Measurements from ENCODE around the gene ZNF454.

Gene ZNF454

DNA sequence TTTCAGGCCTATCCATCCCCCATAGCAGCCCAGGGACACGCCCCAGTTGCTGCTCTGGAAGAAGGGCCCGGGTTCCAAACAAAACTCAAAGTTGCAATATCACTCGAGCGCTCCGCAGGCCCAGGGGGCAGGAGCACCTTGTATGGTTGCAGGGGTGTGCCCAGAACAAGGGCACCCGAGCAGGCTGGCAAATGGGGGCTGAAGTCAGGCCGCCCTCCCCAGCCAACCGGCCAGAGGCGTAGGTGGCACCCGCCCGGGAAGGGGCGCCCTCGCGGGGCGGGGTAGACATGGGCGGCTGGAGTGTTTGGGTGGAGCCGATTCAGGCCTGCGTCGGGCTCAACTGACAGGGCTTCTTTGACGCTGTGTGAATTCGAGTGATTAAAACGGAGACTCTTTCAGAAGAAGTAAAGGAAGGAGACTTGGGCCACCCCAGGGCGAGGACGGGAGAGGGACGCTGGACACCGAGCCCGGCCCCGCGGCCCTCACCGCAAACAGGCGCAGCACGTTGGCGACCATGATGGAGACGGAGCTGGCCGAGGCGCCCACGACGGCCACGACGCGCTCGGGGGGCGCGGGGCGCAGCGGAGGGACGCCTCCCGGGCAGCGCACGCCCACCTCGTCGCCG lies 53.1 kb downstream of the ZNF454 start:
- Histone ChIP-seq H3K27ac (ENCODE audit: insufficient read depth in 1 of 2, low read depth in 1 of 2, low read length in 2 of 2, poor library complexity in 1 of 2, severe bottlenecking in 2 of 2) (no peak overlapping the region), H3K27me3 (replicated peaks in 2 of 5; ENCODE audit: control insufficient read depth in 4 of 5, insufficient read depth in 5 of 5, low read length in 4 of 5) (peaks cover 0 to 57% (median 11%) of the 10 kb centered on the region in 5 experiments), H3K4me3 (ENCODE audit: control insufficient read depth in 1 of 7, extremely low read depth in 1 of 7, insufficient read depth in 4 of 7, low read depth in 2 of 7, low read length in 6 of 7) (peak overlapping the region in 4 of 7 experiments; percentile 2 to 55 (median 39)), H3K36me3 (ENCODE audit: control insufficient read depth in 4 of 4, insufficient read depth in 4 of 4, low read length in 3 of 4) (no peaks in the 10 kb centered on the region), H3K9me3 (ENCODE audit: control extremely low read depth in 1 of 5, control insufficient read depth in 4 of 5, insufficient read depth in 2 of 5, low read depth in 1 of 5, low read length in 4 of 5) (peaks cover 0 to 45% (median 18%) of the 10 kb centered on the region in 5 experiments), H3K4me1 (ENCODE audit: control extremely low read depth in 1 of 4, control insufficient read depth in 4 of 4, insufficient read depth in 4 of 4, low read length in 3 of 4) (peaks cover 0 to 26% (median 12%) of the 10 kb centered on the region in 4 experiments)
- CTCF ChIA-PET, result no interaction called here
- 34% methylated on average over 39 of the region's 53 CpGs for WGBS (ENCODE audit: insufficient coverage)
- no peak for DNase-seq
- POLR2A ChIA-PET, result no interaction called here

DNA sequence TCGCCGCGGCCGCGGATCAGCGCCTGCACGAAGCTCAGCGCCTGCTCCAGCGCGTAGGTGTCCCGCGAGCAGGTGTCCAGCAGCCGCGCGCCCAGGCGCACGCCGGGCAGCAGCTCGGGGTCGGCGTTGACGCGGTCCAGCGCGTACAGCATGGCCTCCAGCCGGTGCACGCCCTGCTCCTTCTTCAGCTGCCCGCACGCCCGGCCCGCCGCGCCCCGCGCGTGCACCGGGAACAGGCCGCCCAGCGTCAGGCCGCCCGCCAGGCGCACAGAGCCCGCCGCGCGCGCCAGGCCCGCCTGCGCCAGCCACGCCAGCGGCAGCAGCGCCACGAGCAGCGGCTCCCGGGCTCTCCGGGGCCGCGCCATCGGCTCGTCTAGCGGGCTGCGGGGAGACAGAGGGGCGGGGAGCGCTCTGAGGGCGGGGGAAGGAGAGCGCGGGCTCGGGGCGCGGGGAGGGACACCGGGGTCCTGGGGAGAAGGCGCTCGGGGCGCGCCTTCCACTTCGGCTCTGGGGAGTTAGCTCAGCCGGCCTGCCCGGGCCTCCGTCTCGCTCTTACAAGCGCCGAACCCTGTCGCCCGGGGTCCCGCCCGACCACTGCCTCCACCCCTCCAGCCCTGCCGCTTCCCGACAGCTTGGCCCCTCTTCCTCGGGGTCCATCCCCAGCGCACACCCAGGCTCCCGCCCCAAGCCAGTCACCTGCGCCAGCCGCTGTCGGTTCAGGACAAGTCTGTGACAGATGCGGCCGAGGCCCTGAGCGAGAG lies 53.8 kb downstream of the ZNF454 start, which contains the start of gene GRM6:
Gene GRM6, minus strand, starts transcription at position 741 of the 761 bp plus-strand sequence. Its CDS starts 376 bp downstream, at position 365.
- peaks cover 0 to 26% (median 12%) of the 10 kb centered on the region in 4 experiments for H3K4me1 ChIP-seq (ENCODE audit: control extremely low read depth in 1 of 4, control insufficient read depth in 4 of 4, insufficient read depth in 4 of 4, low read length in 3 of 4)
- H3K9me3 ChIP-seq (ENCODE audit: control extremely low read depth in 1 of 5, control insufficient read depth in 4 of 5, insufficient read depth in 2 of 5, low read depth in 1 of 5, low read length in 4 of 5), result peaks cover 0 to 39% (median 12%) of the 10 kb centered on the region in 5 experiments
- H3K27me3 ChIP-seq (replicated peaks in 2 of 5; ENCODE audit: control insufficient read depth in 4 of 5, insufficient read depth in 5 of 5, low read length in 4 of 5), result peaks cover 0 to 58% (median 11%) of the 10 kb centered on the region in 5 experiments
- 2% methylated on average over 89 of the region's 97 CpGs for WGBS (ENCODE audit: insufficient coverage)
- POLR2A ChIA-PET, result no interaction called here
- peak within 1 kb of the TSS in 5 of 7 experiments; percentile 2 to 55 (median 38) for H3K4me3 ChIP-seq (ENCODE audit: control insufficient read depth in 1 of 7, extremely low read depth in 1 of 7, insufficient read depth in 4 of 7, low read depth in 2 of 7, low read length in 6 of 7)
- peak in 2 of 3 donors; percentile 7 to 26 for DNase-seq
- no peak within 1 kb of the TSS for H3K27ac ChIP-seq (ENCODE audit: insufficient read depth in 1 of 2, low read depth in 1 of 2, low read length in 2 of 2, poor library complexity in 1 of 2, severe bottlenecking in 2 of 2)
- no peaks in the 10 kb centered on the region for H3K36me3 ChIP-seq (ENCODE audit: control insufficient read depth in 4 of 4, insufficient read depth in 4 of 4, low read length in 3 of 4)
- CTCF ChIA-PET, result no interaction called here

DNA sequence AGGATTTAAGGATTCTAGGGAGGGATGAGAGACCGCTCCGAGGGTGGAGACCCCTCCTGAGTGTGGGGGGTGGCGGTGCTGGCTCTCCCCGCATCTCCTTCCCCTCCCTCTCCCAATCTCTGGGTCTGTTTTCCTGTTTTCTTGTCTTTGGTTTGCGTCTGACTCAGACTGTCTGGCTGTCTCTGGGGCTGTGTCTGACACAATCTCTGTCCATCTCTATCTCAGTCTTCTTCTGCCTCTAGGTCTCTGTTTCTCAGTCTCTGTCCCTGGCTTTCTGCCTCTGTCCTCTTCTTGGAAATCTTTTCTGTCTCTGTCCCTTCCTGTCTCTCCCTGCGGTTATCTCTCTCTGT lies 54.3 kb downstream of the ZNF454 start:
- POLR2A ChIA-PET, result no interaction called here
- H3K4me3 ChIP-seq (ENCODE audit: control insufficient read depth in 1 of 7, extremely low read depth in 1 of 7, insufficient read depth in 4 of 7, low read depth in 2 of 7, low read length in 6 of 7), result peak overlapping the region in 3 of 7 experiments; percentile 25 to 48 (median 26)
- CTCF ChIA-PET, result no interaction called here
- H3K4me1 ChIP-seq (ENCODE audit: control extremely low read depth in 1 of 4, control insufficient read depth in 4 of 4, insufficient read depth in 4 of 4, low read length in 3 of 4), result peaks cover 0 to 26% (median 12%) of the 10 kb centered on the region in 4 experiments
- DNase-seq, result no peak
- peaks cover 0 to 58% (median 11%) of the 10 kb centered on the region in 5 experiments for H3K27me3 ChIP-seq (replicated peaks in 2 of 5; ENCODE audit: control insufficient read depth in 4 of 5, insufficient read depth in 5 of 5, low read length in 4 of 5)
- peaks cover 0 to 37% (median 9%) of the 10 kb centered on the region in 5 experiments for H3K9me3 ChIP-seq (ENCODE audit: control extremely low read depth in 1 of 5, control insufficient read depth in 4 of 5, insufficient read depth in 2 of 5, low read depth in 1 of 5, low read length in 4 of 5)
- WGBS (ENCODE audit: insufficient coverage), result 4% methylated on average over 4 of the region's 6 CpGs
- H3K36me3 ChIP-seq (ENCODE audit: control insufficient read depth in 4 of 4, insufficient read depth in 4 of 4, low read length in 3 of 4), result no peaks in the 10 kb centered on the region
- H3K27ac ChIP-seq (ENCODE audit: insufficient read depth in 1 of 2, low read depth in 1 of 2, low read length in 2 of 2, poor library complexity in 1 of 2, severe bottlenecking in 2 of 2), result no peak overlapping the region

DNA sequence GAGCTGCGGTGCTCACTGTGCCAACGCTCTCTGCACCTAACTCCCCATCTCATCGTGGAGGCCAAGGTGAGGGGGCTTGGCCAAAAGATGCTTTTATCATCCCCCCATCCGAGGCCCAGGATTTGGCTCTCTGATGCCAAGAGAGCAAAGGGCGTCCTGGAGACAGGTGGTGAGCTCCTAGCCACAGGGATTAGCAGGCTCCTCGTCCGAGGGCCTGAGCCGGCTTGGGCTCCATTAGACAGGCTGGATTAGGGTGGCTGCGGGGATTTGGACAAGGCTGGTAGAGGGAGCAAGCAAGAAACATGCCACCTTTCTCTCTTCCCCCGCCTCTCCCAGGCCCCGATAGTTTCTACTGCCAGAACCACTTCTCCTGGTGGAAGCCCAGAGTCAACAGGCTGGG lies 55.2 kb downstream of the ZNF454 start:
- DNase-seq, result no peak
- no peaks in the 10 kb centered on the region for H3K36me3 ChIP-seq (ENCODE audit: control insufficient read depth in 4 of 4, insufficient read depth in 4 of 4, low read length in 3 of 4)
- peaks cover 0 to 32% (median 7%) of the 10 kb centered on the region in 5 experiments for H3K9me3 ChIP-seq (ENCODE audit: control extremely low read depth in 1 of 5, control insufficient read depth in 4 of 5, insufficient read depth in 2 of 5, low read depth in 1 of 5, low read length in 4 of 5)
- CTCF ChIA-PET, result no interaction called here
- H3K27me3 ChIP-seq (replicated peaks in 2 of 5; ENCODE audit: control insufficient read depth in 4 of 5, insufficient read depth in 5 of 5, low read length in 4 of 5), result peaks cover 0 to 58% (median 11%) of the 10 kb centered on the region in 5 experiments
- no peak overlapping the region for H3K4me3 ChIP-seq (ENCODE audit: control insufficient read depth in 1 of 7, extremely low read depth in 1 of 7, insufficient read depth in 4 of 7, low read depth in 2 of 7, low read length in 6 of 7)
- WGBS (ENCODE audit: insufficient coverage), result 82% methylated on average over 5 of the region's 11 CpGs
- POLR2A ChIA-PET, result no interaction called here
- no peak overlapping the region for H3K27ac ChIP-seq (ENCODE audit: insufficient read depth in 1 of 2, low read depth in 1 of 2, low read length in 2 of 2, poor library complexity in 1 of 2, severe bottlenecking in 2 of 2)
- peaks cover 0 to 26% (median 12%) of the 10 kb centered on the region in 4 experiments for H3K4me1 ChIP-seq (ENCODE audit: control extremely low read depth in 1 of 4, control insufficient read depth in 4 of 4, insufficient read depth in 4 of 4, low read length in 3 of 4)

DNA sequence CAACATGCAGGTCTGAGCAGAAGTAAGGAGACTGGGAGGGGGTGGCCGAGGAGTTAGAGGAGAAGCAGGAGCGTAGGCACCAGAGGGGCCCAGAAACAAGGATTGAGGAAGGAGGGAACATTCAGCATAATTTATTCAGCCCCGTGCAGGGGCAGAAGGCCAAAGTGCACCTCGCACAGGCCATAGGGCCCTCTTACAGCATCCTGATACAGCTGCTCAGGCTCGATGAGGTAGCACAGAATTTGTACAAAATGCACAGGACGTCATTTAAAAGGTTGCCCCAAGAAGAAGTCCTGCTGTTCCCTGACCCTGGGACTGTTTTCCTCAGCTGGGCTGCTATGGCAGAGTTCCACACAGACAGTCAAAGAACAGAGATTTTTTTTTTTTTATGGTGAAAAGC lies 56.2 kb downstream of the ZNF454 start:
- 85% methylated on average over 6 of the region's 6 CpGs for WGBS (ENCODE audit: insufficient coverage)
- no peak for DNase-seq
- Histone ChIP-seq H3K27ac (ENCODE audit: insufficient read depth in 1 of 2, low read depth in 1 of 2, low read length in 2 of 2, poor library complexity in 1 of 2, severe bottlenecking in 2 of 2) (no peak overlapping the region), H3K4me3 (ENCODE audit: control insufficient read depth in 1 of 7, extremely low read depth in 1 of 7, insufficient read depth in 4 of 7, low read depth in 2 of 7, low read length in 6 of 7) (no peak overlapping the region), H3K4me1 (ENCODE audit: control extremely low read depth in 1 of 4, control insufficient read depth in 4 of 4, insufficient read depth in 4 of 4, low read length in 3 of 4) (peaks cover 0 to 26% (median 12%) of the 10 kb centered on the region in 4 experiments), H3K36me3 (ENCODE audit: control insufficient read depth in 4 of 4, insufficient read depth in 4 of 4, low read length in 3 of 4) (no peaks in the 10 kb centered on the region), H3K9me3 (ENCODE audit: control extremely low read depth in 1 of 5, control insufficient read depth in 4 of 5, insufficient read depth in 2 of 5, low read depth in 1 of 5, low read length in 4 of 5) (peaks cover 0 to 32% (median 9%) of the 10 kb centered on the region in 5 experiments), H3K27me3 (replicated peaks in 2 of 5; ENCODE audit: control insufficient read depth in 4 of 5, insufficient read depth in 5 of 5, low read length in 4 of 5) (peaks cover 0 to 58% (median 11%) of the 10 kb centered on the region in 5 experiments)
- ChIA-PET POLR2A (no interaction called here), CTCF (no interaction called here)

DNA sequence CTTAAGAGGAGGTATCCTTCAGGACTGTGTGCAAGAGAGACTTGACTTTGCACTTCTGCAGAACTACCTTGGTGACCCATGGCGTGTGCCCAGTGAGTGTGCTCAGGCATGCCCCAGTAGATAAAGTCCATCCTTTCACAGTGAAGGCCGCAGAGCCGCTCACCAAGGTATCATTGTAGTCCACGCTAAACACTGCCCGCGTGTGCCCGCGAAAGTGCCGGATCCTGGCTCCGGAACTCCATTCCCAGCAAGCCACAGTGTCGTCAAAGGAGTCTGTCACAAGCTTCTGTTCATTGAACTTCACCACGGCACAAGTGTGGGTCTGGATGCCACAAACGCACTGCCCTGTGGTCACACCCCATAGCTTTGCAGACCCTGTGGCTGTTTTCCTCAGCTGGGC lies 57.4 kb downstream of the ZNF454 start:
- H3K4me3 ChIP-seq (ENCODE audit: control insufficient read depth in 1 of 7, extremely low read depth in 1 of 7, insufficient read depth in 4 of 7, low read depth in 2 of 7, low read length in 6 of 7), result no peak overlapping the region
- H3K36me3 ChIP-seq (ENCODE audit: control insufficient read depth in 4 of 4, insufficient read depth in 4 of 4, low read length in 3 of 4), result no peaks in the 10 kb centered on the region
- H3K27ac ChIP-seq (ENCODE audit: insufficient read depth in 1 of 2, low read depth in 1 of 2, low read length in 2 of 2, poor library complexity in 1 of 2, severe bottlenecking in 2 of 2), result no peak overlapping the region
- no peak for DNase-seq
- ChIA-PET CTCF (no interaction called here), POLR2A (no interaction called here)
- 96% methylated on average over 13 of the region's 13 CpGs for WGBS (ENCODE audit: insufficient coverage)
- H3K4me1 ChIP-seq (ENCODE audit: control extremely low read depth in 1 of 4, control insufficient read depth in 4 of 4, insufficient read depth in 4 of 4, low read length in 3 of 4), result peaks cover 0 to 19% (median 9%) of the 10 kb centered on the region in 4 experiments
- H3K27me3 ChIP-seq (replicated peaks in 2 of 5; ENCODE audit: control insufficient read depth in 4 of 5, insufficient read depth in 5 of 5, low read length in 4 of 5), result peaks cover 0 to 55% (median 9%) of the 10 kb centered on the region in 5 experiments
- H3K9me3 ChIP-seq (ENCODE audit: control extremely low read depth in 1 of 5, control insufficient read depth in 4 of 5, insufficient read depth in 2 of 5, low read depth in 1 of 5, low read length in 4 of 5), result peaks cover 0 to 22% (median 10%) of the 10 kb centered on the region in 5 experiments

DNA sequence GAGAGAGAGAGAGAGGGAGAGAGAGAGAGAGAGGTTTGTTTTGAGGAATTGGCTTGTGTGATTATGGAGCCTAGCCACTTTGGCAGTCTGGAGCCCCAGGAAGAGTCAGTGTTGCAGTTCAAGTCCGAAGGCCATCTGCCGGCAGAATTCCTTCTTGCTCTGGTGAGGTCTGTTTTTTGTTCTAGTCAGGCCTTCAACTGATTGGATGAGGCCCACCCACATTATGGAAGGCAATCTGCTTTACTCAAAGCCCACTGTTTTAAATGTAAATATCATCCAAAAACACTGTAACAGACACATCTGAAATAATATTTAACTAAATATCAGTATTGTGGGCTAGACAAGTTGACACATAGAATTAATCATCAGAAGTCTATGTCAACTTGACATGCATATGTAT lies 65.6 kb downstream of the ZNF454 start:
- CTCF ChIA-PET, result no interaction called here
- Histone ChIP-seq H3K4me1 (ENCODE audit: control extremely low read depth in 1 of 4, control insufficient read depth in 4 of 4, insufficient read depth in 4 of 4, low read length in 3 of 4) (no peaks in the 10 kb centered on the region), H3K27me3 (replicated peaks in 2 of 5; ENCODE audit: control insufficient read depth in 4 of 5, insufficient read depth in 5 of 5, low read length in 4 of 5) (no peaks in the 10 kb centered on the region), H3K9me3 (ENCODE audit: control extremely low read depth in 1 of 5, control insufficient read depth in 4 of 5, insufficient read depth in 2 of 5, low read depth in 1 of 5, low read length in 4 of 5) (peaks cover 4 to 34% (median 10%) of the 10 kb centered on the region in 5 experiments), H3K27ac (ENCODE audit: insufficient read depth in 1 of 2, low read depth in 1 of 2, low read length in 2 of 2, poor library complexity in 1 of 2, severe bottlenecking in 2 of 2) (no peak overlapping the region), H3K36me3 (ENCODE audit: control insufficient read depth in 4 of 4, insufficient read depth in 4 of 4, low read length in 3 of 4) (no peaks in the 10 kb centered on the region), H3K4me3 (ENCODE audit: control insufficient read depth in 1 of 7, extremely low read depth in 1 of 7, insufficient read depth in 4 of 7, low read depth in 2 of 7, low read length in 6 of 7) (no peak overlapping the region)
- no peak for DNase-seq
- POLR2A ChIA-PET, result no interaction called here
- 93% methylated on average over 2 of the region's 2 CpGs for WGBS (ENCODE audit: insufficient coverage)
